Mesenteric fat pad (tissue), 1 donor: Measurements from ENCODE around the gene RIOK1. TPM values are rescaled to one million over a fixed set of nuclear protein-coding genes. Genes with fewer than 3 reads are reported as not detected.

Source experiments
- DNase-seq: peaks from one replicate; pipeline ENCODE4 v3.0.0-alpha.2; 2020; ENCODE audit warnings: low spot score
- total RNA-seq: library from RNA; stranded (reverse); fragmentation: NEBNext Ultra II Directional; extraction: Animal tissue kit (Norgen Biotek cat#: 25700); gene quantifications from one replicate; pipeline ENCODE4 v1.2.1, GENCODE V29; 2021
- donor health status: DM: yes; HTN: yes; CAD: no.

Gene RIOK1
- total RNA-seq, 1 donor from 2014 or later = 29.5 TPM

DNA sequence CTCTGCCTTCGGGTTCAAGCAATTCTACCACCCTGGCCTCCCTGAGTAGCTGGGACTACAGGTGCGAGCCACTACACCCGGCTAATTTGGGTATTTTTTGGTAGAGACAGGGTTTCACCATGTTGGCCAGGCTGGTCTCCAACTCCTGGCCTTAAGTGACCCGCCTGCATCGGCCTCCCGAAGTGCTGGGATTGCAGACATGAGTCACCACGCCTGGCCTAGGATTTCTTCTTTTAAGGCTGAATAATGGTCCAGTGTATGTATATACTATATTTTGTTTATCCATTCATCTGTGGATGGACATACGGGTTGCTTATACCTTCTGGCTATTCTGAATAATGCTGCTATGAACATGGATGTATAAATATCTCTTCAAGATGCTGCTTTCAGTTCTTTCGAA lies 17.1 kb downstream of the RIOK1 start:
- no peak for DNase-seq

DNA sequence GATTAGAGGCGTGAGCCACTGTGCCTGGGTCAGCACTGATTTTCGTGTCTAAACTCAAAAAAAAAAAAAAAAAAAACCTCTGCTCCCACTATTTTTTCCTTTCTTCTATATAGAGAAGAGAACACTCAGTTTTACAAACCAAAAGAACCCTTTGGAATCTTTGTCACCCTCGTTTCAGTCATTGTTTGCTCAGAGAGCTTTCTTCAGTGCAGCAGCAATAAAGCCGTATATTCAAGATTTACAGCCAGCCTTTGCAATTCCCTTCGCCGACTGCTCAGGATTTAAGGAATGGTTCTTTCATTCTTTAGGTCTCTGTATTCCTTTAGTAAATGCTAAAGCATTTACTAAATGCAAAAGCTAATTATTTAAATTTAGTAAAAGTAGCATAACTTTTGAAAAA lies 20.1 kb downstream of the RIOK1 start:
- no peak for DNase-seq

DNA sequence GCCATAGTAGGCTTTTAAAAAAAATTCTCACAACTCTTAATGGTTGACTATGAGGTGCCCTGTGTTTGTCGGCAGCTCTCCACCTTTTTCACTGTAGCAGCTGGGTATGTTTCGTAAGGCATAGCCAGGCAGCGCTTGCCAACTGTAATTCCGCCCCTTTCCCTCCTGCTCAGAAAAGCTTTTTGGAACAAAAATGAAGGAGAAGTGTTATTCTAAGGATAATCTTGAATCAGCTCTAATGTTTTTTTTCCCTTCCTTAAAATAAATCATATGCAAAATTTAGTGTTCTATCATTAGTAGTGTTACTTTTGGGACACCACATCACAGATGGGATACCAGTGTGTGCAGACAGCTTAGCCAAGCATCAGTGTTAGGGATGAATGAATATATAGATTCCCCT lies 21.2 kb downstream of the RIOK1 start:
- DNase-seq = no peak

DNA sequence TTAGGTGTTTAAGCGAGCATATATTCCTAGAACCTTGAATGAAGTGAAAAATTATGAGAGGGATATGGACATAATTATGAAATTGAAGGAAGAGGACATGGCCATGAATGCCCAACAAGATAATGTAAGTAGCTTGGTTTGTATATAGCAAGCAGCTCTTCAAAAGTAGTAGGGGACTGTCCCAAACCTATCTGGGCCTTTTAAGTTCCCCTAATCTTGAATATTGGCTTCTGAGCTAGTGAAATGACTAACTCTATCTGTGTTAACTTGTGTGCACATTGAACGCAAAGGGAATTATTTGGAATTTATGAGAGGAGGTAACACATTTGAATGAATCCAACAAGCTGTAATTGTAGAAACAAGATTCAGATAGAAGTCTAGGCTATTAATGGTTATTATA lies 21.7 kb downstream of the RIOK1 start:
- no peak for DNase-seq

DNA sequence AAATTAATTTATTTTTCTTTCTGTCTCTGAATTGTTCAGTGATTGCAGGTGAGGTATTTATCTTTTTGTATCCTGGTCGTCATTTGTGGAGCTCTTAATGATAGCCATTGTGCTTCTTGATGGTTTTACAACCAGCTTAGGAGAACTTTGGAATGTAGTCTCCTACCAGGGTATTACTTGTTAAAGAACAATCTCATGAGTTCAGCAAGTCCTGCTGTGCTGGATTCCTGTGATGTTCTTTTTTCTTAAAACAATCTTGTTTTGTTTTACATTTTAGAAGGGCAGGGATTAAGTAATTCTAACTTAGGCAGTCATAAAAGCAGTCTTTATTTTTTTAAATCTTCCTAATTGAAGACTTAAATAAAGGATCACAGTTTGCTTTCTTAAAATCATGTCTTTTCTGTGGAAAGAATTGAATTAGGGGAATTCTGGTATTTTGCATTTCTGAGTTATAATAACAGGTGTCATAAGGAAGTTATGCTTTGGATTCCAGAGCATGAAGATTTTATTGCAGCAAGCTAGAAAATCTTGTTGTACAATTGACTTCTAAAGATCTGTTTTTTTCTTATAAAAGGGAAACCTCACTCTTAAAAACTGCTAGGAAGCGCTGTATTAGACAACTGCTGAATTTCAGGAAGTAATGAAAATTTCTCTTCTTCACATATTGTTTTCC lies 23.7 kb downstream of the RIOK1 start:
- DNase-seq = no peak

DNA sequence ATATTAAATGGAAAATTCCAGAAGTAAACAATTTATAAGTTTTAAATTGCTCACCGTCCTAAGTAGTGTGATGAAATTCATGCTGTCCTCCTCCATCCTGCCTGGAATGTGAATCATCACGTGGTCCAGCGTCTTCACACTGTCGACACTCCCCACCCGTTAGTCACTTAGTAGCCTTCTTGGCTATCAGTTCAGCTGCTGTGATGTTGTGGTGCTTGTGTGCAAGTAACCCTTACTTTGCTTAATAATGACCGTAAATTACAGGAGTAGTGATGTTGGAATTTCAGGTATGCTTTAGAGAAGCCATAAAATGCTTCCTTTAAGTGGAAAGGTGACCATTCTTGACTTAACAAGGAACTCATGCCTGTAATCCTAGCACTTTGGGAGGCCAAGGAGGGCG lies 25.2 kb downstream of the RIOK1 start:
- no peak for DNase-seq

DNA sequence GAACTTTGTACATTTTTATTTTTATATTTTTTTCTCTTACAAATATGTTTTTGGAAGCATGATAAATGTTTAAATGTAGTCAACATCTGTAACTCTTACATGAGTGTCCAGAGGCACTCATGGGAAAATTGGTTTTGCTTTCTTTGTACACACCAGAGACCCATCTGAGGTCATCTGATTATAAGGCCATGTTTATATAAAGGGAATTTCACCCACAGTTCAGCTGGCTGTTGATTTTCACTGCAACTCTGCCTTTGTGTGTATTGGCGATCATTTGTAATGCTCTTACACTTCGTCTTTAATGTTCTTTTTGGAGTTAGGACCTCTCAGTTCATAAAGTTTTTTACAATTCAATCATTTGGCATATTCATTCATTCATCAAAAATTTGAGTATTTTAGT lies 28.1 kb downstream of the RIOK1 start:
- no peak for DNase-seq

DNA sequence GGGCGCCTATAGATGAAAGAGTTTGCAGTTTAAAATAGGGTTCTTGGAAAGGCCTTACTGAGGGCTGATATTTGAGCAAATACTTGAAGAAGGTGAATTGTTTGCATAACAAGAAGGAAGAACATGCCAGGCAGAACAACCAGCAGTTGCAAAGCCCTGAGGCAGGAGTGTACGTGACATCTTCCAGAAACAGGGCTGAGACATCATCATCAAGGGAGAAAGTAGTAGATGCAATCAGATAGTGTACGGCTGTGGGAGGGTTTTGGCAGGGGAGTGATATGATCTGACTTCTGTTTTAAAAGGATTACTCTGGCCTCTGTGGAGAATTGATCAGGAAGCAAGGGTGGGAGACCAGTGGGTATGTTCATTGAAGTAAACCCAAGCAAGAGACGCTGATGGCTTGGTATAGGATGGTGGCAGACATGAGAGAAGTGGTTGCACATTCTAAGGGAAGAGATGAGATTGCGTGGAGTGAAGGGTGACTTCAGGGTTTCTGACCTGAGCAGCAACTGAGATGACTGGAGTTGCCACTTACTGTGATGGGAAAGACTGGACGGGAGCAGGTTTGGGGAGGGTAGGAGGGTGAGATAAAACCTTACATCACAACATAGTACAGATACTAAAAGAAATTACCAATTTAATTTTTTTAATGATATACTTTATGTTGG lies 28.8 kb downstream of the RIOK1 start:
- no peak for DNase-seq

DNA sequence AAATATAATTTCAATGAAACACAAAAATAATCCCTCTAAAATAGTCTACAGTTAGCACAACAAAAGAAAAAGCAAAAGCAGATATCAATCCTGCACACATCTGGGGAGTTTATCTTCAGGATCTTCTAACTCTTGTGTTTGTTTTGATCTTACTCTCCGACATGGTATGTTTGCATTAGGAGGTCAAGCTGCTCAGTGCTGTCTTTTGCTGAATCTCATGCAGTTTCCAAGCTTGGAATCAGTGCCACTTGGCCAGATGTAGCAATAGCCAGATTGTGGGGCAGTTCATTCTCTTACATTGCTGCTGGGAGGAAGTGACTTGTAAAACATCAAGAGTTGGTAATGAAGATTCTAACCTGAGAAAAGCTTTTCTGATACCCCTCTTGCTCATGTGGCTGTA lies 29.5 kb downstream of the RIOK1 start:
- no peak for DNase-seq

DNA sequence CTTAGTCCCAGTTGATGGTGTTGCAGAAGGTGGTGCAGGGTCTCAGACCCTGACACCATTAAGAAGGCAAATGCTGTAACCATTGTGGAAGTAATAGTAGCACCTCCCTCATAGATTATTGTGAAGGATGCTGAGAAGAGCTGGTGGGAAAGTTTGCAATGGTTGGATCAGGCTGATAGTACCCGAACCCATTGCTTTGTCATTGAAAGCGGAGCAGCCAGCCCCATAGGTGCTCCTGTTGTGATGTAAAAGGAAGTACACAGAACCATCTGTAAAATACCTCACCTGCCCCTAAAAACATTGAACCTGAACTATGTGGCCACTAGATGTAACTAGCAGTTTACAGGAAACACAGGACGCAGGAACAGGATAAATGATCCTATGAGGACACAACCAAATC lies 31.5 kb downstream of the RIOK1 start:
- DNase-seq = no peak

DNA sequence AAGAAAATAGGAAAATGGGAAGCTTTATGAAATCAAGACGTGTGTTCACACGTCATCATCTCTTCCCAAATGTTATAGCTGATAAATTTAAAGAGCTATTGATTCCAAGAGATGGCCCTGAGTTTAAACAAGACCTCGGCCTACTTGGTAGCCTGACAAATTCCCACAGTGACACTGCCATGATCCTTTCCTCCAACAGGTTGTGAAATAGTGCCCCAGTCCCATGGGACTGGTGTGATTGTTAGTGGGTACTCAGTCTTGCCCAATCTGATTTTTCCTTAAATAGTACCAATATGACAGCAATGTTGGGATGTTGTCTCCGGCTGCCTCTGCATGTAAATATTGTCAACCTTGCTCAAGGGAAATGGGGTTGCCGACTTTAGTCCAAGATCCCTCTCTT lies 34.5 kb downstream of the RIOK1 start:
- no peak for DNase-seq

DNA sequence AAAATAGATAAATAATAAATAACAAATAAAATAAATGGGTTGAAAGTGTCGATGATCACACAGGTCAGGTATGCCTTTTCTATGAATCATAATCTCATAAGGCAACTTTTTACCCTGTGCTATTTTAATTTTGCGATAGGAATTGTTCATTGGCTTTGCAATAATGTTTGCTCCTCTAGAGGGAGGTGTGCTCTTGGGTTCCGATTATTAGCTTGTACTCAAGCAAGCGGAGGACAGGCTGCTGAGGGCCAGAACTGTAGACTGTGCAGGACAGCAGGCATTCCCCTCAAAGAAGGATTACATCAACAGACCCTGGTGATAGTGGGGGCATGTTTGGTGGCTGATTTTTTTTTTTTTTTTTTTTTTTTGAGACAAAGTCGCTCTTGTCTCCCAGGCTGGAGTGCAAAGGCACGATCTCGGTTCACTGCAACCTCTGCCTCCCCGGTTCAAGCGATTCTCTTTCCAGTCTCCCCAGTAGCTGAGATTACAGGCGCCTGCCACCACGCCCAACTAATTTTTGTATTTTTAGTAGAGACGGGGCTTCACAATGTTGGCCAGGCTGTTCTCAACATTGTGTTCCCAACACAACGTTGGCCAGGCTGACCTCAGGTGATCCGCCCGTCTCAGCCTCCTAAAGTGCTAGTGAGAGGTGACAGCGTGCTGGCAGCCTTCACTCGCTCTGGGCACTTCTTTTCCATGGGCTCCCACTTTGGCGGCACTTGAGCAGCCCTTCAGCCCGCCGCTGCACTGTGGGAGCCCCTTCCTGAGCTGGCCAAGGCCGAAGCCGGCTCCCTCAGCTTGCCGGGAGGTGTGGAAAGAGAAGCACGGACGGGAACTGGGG lies 35.6 kb downstream of the RIOK1 start:
- no peak for DNase-seq

DNA sequence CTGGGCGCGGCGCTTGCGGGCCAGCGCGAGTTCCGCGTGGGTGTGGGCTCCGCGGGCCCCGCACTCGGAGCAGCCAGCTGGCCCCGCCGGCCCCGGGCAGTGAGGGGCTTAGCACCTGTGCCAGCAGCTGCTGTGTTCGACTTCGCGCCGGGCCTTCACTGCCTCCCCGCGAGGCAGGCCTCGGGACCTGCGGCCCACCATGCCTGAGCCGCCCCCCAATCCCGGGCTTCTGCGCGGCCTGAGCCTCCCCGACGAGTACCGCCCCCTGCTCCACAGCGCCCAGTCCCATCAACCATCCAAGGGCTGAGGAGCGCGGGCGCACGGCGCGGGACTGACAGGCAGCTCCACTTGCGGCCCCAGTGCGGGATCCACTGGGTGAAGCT lies 36.2 kb downstream of the RIOK1 start:
- no peak for DNase-seq

DNA sequence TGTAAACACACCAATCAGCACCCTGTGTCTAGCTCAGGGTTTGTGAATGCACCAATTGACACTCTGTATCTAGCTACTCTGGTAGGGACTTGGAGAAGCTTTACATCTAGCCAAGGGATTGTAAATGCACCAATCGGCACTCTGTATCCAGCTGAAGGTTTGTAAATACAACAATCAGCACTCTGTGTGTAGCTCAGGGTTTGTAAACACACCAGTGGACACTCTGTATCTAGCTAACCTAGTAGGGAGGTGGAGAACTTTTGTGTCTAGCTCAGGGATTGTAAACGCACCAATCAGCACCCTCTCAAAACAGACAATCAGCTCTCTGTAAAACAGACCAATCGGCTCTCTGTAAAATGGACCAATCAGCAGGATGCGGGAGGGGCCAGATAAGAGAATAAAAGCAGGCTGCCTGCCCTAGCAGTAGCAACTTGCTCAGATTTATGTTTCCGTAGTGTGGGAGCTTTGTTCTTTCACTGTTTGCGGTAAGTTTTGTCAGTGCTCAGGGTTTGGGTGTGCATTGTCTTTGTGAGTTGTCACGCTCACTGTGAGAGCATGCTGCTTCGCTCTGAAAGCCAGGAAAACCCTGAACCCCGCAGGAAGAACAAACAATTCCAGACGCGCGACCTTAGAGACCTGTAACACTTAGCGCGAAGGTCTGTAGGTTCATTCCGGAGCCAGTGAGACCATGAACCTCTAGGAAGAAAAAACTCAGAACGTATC lies 37.0 kb downstream of the RIOK1 start:
- DNase-seq = no peak

DNA sequence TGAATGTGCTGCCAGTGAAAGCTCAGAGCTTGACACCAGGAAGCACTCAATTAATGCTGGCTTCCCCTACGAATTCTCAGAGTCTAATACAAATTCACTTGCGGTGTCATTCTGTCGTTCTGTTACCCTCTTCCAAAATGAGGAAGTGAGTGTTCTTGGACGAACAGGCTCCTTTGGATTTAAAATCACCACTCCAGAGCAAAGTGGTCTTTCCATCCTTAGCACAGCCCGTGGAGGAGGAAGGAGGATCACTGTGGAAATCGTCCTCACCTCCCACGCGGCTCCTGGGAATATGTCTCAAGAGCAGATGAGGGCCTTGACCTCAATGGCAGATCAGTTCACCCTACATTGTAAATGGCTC lies 41.7 kb downstream of the RIOK1 start:
- no peak for DNase-seq

DNA sequence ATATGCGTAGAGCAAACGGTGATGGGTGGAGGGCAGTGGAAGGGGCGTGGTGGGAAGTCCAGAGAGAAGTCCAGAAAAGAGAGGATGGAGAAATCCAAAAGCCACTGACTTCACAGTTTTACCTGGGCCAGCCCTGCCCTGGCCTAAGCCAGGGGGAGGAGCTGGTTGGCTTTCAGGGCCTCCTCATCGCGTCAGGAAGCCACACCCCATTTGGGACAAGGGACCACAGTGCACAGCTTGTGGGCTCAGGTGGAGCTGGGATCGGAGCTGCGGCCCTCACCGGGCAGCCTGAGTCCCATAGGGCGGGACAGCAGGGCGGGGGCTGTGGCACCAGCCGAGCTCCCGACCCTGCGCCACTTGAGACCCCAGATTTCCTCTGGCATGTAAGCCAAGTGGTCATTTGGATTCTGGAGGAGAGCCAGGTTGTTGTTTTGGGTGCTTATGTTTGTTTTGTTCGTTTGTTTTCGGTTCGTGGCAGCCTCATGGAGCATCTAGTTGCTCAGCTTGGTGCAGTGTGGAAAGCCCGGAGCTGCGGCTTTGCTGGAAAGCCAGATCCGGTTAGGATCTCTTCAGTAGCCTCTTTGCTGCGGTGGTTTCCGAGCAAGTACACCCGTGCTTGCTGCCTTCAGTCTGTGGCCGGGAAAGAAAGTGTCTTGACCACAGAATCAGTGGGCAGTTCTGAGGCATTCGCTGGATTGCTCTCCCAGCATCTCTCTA lies 42.2 kb downstream of the RIOK1 start:
- DNase-seq = no peak

DNA sequence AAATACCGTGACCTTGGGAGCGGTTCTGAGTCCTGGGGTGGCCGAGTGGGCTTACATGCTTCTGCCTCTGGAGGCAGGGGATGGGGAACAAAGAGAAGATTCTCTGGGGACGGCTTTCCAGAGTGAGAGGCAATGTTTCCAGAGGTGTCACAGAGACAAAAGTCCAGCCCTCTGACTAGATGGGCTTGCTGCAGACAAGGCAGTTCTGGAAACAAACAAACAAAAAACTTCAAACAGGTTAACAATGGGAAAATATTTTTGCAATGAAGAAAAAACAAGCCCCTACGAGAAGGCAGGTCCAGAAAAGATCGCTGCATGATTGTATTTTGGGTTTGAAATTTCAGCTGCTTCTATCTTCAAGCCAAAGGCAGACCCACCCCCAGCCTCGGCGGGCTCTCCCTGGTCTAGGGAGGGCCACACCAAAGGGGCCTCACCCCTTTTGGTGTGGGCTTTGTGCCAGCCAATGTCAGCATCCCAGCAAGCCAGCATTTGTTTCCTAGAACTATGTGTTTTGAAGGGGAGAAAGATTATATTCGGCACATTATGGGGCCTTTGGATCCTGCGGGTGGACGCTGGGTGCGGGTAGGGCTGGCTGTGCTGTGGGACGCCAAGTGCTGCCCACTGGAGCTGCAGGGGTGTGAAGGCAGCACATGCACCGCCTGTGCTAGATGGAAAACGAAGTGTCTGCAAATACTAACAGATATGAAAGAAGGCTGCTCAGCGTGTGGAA lies 42.9 kb downstream of the RIOK1 start:
- no peak for DNase-seq

DNA sequence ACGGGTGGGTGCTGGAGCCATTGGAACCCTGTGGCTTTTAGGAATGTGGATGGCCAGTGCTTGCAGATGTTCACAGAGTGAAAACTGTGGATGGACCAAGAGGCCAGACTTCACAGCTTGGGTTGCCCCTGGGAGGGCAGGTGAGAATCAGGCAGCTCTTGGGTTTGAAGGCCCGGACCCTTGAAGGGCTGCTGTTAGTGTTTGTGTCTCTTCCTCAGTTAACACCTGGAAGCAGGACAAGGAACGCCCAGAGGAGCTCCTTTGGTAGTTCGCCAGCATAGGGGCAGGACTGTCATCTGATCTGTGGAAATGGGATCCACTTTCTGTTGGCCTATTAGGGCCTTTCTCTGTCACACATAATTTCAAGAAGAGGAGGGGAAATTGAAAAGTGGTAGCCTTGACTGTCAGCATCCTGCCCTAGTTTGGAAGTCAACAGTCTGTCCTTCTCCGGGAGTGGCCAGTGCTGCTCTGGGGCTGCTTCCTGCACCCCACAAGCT lies 43.6 kb downstream of the RIOK1 start:
- DNase-seq = no peak

DNA sequence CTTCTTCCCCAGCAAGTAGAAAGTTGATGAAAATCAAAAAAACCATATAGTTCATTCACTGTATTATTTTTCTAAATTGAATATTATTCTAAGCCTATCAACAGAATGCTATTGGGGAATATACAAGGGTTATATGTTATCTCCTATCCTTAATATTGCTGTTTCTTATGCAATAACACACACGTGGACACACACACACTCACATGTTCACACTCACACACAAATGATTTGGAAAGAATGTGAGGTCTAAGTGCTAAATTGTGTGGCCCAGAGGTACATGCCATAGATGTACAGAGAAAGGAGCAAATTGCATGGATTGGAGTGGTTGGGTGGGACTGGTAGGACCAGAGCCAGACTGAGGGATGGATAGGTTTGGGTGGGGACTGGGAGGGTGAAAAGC lies 45.1 kb downstream of the RIOK1 start:
- DNase-seq = no peak

DNA sequence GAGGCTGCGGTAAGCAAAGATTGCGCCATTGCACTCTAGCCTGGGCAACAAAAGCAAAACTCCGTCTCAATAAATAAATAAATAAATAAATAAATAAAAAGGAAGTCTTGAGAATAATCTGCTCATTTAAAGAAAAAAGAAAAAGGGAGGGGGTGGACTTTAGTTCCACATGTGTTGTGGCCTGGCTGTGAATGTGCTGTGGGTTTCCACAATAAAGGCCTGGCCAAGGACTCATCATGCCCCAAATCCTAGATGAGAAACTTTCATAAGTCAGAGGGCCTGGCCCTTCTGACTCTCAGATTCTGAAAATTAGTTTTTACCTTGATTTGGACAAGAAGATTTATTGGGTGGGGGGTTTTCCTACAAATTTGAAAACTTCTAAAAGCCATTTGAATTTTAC lies 48.4 kb downstream of the RIOK1 start:
- no peak for DNase-seq
